Measurements from ENCODE around the gene RRAGB.
"Not testable (repeated sequence)": the region's sequence is repeated elsewhere in the genome, so short reads cannot be mapped to it uniquely, and the experiment has no call there.

Gene RRAGB, protein sequence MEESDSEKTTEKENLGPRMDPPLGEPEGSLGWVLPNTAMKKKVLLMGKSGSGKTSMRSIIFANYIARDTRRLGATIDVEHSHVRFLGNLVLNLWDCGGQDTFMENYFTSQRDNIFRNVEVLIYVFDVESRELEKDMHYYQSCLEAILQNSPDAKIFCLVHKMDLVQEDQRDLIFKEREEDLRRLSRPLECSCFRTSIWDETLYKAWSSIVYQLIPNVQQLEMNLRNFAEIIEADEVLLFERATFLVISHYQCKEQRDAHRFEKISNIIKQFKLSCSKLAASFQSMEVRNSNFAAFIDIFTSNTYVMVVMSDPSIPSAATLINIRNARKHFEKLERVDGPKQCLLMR

DNA sequence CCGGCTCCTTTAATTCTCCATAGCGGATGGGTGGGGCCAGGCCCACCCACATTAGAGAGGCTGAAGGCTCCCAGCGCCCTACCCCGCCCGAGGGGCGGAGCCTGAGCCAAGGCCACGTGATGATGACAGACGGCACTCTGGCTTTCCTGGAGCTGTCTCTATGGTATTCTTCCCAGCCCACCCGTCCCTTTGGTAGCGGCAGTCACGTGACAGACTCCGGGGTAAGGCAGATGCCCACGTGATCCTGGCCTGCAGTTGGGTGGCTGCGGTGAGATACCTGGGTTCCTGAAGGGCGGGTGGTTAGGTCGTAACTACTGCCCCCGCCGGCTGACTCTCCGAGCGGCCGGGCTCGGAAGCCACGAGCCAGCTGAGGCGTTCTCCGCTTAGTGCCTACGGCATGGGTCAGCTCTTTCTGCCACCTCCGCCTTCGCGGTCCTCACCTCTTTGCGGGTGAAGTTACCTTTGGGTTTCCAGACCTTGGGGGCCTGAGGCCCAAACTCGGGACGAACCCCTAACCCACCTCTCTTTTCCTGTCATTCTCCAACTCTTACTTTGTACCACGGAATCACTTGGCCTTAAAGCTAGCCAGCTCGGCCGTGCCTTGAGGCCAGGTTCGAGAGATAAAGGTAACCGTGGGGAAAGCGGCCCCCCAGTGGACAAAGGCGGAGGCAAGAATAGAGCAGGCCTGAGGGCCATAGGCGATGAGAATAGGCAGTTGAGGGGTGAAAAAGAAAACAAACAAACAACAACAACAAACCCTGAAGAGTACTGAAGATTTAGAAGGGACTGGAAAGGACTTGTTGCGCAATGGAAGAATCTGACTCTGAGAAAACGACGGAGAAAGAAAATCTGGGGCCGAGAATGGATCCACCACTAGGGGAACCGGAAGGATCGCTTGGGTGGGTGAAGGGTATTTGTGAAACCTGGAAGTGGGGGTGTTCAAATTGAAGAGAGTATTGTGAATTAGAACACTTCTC, at the start of gene RRAGB:
Gene RRAGB, plus strand, starts transcription at position 229 of the 977 bp plus-strand sequence. Its CDS starts 579 bp downstream, at position 808.
- DNase-seq = peak; percentile 95

DNA sequence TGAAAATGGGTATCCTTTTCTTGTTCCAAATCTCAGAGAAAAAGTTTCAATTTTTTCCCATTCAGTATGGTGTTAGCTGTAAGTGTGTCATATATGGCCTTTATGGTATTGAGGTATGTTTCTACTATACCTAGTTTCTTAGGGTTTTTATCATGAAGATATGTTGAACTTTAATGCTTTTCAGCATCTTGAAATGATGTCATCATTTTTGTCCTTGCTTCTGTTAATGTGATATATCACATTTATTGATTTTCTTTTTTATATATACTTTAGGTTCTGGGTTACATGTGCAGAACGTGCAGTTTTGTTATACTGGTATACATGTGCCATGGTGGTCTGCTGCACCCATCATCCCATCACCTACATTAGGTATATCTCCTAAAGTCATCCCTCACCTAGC, 49.5 kb upstream of the RRAGB start:
- no peak for DNase-seq

DNA sequence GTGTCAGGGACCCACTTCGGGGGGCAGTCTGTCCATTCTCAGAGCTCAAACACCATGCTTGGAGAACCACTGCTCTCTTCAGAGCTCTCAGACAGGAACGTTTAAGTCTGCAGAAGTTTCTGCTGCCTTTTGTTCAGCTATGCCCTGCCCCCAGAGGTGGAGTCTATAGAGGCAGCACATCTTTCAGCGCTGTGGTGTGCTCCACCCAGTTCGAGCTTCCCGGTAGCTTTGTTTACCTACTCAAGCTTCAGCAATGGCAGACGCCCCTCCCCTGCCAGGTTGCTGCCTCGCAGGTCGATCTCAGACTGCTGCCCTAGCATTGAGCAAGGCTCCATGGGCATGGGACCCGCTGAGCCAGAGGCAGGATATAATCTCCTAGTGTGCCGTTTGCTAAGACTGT, 29.0 kb upstream of the RRAGB start:
- DNase-seq = not testable (repeated sequence)

DNA sequence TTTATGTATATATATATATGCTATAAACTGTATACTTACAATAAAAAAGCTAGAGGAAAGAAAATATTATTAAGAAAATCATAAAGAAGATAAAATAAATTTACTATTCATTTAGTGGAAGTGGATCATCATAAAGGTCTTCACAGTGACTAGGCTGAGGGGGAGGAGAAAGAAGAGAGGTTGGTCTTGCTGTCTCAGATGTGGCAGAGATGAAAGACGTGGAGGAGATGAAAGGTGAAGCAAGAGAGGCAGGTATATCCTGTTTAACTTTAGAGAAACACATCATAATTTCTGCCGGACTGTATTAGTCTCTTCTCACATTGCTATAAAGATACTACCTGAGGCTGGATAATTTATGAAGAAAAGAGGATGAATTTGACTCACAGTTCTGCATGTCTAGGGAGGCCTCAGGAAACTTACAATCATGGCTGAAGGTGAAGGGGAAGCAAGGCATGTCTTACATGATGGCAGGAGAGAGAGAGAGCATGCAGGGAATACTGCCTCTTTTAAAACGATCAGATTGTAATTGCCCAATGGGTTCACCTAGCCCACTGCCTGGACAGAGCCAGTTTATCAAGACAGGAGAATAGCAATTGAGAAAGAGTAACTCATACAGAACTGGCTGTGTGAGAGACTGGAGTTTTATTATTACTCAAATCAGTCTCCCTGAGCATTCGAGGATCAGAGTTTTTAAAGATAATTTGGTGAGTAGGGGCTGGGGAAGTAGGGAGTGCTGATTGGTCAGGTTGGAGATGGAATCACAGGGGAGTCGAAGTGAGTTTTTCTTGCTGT, 22.1 kb upstream of the RRAGB start:
- DNase-seq = no peak

DNA sequence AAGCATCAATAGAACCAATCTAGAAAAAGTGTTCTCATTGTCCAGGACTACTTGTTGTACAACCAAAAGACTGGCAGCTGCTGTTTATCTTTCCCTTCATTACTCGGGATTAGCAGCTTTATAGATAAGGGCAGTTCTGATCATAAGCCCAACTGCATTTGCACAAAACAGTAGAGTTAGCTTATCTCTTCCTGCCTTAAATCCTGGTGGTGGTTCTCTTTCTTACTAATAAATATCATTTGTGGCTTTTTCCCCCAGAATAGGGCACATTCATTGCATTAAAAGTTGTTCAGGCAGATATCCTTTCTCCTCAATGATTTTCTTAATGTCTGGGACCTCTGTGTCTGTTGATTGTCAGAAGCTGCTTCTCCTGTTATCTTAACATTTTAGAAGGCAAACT, 20.2 kb upstream of the RRAGB start:
- DNase-seq = no peak

DNA sequence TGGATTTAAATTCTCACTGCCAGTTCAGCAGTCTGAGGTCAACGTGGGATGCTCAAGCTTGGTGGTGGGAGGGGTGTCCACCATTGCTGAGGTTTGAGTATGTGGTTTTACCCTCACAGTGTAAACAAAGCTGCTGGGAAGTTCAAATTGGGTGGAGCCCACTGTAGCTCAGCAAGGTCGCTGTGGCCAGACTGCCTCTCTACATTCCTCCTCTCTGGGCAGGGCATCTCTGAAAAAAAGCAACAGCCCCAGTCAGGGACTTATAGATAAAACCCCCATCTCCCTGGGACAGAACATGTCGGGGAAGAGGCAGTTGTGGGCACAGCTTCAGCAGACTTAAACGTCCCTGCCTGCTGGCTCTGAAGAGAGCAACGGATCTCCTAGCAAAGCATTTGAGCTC, 14.9 kb upstream of the RRAGB start:
- DNase-seq = no peak

DNA sequence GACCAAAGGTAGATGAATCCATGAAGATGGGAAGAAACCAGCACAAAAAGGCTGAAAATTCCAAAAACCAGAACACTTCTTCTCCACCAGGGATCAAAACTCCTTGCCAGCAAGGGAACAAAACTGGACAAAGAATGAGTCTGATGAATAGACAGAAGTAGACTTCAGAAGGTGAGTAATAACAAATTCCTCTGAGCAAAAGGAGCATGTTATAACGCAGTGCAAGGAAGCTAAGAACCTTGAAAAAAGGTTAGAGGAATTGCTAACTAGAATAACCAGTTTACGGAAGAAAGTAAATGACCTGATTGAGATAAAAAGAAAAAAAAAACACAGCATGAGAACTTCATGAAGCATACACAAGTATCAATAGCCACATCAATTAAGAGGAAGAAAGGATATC, 14.1 kb upstream of the RRAGB start:
- not testable (repeated sequence) for DNase-seq

DNA sequence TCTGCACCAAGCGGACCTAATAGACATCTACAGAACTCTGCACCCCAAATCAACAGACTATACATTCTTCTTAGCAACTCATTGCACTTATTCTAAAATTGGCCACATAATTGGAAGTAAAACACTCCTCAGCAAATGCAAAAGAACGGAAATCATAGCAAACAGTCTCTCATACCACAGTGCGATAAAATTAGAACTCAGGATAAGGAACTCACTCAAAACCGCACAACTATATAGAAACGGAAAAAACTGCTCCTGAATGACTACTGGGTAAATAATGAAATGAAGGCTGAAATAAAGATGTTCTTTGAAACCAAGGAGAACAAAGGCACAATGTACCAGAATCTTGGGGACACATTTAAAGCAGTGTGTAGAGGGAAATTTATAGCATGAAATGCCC, 12.5 kb upstream of the RRAGB start:
- DNase-seq = not testable (repeated sequence)

DNA sequence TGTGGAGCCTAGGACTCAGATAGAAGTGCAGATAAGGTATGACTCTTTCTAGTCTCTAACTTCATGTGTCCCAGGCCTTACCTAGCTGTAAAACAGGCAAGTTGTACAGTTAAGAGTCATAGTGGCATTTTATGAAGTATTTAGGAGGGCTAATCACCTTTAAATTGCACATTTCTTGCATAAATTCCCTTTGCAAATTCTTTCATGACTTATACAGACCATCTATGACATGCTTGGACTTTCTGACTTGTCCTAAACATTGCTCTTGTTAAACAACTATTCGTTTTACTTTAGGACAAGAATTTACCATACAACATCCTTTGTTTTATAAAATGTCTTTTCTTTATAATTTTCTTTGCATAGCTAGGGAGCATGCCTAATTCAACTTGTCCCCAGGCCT, 7.8 kb upstream of the RRAGB start:
- DNase-seq = no peak

DNA sequence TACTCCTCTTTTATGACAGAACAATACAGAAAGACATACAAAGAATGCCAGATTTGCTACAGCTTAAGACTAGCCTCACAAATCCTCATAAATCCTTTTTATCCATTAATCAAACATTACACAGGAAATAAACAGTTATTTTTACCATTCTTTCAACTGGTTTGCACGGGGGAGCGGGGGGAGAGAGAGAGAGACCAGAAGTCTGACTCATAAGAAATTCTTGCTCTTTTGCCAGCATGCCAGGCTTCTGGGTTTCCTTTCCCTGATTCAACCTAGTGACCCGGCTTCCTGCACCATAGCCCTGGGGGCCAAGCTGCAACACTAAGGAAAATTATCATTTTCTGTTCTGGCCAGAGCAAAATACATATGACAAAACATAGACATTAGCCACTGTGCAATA, 6.8 kb upstream of the RRAGB start:
- no peak for DNase-seq

DNA sequence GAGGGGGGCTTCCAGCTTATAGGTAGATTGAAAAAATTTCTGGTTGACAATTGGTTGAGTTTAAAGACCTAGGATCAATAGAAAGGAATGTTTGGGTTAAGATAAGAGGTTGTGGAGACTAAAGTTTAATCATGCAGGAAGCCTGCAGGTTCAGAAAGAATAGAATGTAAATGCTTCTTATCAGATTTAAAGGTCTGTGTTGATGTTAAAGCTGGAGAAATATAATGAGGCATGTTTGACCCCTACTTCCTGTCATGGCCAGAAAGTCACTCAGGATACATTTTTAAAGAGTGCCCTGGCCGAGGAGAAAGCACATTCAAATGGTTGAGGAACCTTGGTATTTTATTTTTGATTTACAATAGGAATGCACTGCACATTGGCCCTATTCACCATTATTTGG, 3.9 kb upstream of the RRAGB start:
- no peak for DNase-seq

DNA sequence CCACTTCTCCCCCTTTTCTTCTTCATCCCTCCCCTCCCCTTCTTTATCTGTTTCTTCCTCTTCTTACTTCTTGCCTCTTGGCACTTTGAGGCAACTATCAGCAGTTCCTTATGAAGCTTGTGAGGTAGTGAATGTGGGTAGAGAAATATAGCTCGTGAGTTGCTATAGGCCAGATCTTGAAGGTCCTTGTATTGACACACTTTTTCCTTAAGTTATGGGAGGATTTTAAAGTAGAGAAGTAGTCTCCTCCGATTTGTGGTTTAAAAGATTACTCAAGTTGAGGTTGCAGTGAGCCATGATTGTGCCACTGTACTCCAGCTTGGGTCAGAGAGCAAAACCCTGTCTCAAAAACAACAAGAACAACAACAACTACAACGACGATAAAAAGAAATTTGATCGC, 3.4 kb upstream of the RRAGB start:
- no peak for DNase-seq

DNA sequence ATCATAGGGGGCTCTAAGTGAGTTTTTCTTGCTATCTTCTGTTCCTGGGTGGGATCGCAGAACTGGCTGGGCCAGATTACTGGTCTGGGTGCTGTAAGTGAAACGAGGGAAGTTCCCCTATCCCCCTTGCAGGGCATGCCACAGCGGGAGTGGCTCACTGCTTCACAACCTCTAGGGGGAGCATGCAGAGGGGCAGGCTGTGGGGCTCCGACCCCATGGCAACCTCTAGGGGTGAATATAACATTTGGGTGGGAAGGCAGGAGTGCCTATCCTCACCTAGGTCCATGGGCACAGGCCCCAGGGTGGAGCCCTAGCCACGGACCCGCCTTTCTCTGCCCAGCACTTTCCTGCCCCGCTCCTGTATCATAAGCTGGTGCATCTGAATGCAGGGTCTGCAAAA, 1.7 kb upstream of the RRAGB start:
- no peak for DNase-seq

DNA sequence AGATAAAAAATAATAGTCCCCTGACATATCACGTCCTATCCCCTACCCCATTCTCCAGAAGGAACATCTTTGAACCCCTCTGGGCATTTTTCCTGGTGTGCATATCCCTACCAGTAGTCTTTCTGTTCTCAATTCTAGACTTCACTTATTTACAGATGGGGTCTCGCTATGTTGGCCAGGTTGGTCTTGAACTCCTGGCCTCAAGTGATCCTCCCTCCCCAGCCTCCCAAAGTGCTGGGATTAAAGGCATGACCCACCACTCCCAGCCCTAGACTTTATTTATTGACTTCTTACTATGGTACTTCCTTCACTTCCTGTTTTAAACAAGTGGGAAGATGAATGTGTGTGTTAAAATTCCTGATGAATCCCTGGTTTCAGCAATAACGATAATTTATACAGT, 612 bp upstream of the RRAGB start:
- no peak for DNase-seq

DNA sequence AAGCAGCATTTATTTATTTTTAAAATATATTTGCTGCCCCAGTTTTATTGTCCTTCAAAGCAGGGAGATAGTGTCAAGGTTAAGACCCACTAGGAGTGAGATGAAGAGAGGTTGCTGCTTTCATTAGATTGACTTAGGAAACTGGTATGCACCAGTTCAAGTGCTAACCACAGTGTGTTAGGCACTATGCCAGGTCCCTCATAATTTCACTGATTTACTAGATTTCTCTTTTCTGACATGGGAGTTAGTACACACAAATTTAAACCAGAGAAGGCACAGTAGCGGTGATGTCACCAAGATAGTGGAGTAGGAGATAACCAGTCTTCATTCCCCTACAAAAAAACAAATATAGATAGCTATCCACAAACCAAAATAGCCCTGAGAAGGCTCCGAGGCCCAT, 14.3 kb downstream of the RRAGB start:
- no peak for DNase-seq

DNA sequence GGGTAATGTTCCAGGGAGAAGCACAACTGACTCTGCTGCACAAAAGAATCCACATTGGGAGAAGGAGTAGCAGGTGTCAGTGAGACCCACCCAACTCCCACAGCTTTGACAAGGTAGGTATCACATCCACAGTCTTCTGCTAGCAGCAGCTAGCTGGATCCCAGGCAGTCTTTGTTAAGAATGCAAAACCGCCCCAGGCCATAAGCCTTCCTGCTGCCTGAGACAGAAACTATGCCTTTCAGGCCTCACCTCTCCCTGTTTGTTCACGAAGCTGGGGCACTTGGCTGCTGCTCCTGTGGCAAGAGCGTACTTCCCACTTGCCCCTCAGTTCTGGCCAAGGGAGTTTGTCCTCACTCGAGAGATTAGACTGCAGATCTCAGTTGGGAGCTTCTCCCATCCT, 21.4 kb downstream of the RRAGB start:
- no peak for DNase-seq

DNA sequence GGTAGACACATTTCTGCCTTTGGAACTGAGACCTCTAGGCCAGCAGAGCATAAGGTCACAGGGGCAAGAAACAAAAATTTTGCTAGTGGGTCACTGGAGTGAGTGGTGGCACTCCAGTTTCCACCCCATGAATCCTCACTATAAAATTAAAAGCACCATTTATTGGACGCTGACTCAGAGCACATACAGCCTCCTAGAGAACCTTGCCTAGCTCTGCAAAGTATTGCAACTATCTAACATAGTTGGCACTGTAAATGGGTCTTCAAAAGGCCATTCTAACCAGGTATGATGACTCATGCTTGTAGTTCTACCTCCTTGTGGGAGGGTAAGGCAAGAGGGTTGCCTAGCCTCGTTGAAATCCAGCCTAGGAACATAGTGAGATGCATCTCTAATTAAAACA, 25.1 kb downstream of the RRAGB start:
- DNase-seq = no peak

DNA sequence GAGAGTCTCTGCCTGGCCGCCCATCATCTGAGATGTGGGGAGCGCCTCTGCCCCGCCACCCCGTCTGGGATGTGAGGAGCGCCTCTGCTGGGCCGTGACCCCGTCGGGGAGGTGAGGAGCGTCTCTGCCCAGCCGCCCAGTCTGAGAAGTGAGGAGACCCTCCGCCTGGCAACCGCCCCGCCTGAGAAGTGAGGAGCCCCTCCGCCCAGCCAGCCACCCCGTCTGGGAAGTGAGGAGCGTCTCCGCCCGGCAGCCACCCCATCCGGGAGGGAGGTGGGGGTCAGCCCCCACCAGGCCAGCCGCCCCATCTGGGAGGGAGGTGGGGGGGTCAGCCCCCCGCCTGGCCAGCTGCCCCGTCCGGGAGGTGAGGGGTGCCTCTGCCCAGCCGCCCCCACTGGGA, 30.9 kb downstream of the RRAGB start:
- not testable (repeated sequence) for DNase-seq

DNA sequence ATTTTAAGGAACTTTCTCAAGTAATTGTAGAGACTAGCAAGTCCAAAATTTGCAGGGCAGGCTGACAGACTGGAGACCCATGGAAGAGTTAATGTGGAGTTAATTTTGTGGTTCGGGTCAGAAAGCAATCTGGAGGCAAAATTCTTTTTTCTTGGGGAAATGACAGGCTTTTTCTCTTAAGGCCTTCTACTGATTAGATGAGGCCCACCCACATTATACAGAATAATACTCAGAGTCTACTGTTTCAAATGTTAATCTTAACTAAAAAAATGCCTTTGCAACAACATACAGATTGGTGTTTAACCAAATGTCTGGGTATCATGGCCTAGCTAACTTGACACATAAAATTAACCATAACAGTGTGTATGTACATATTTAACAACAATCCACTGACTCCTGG, 32.7 kb downstream of the RRAGB start:
- no peak for DNase-seq

DNA sequence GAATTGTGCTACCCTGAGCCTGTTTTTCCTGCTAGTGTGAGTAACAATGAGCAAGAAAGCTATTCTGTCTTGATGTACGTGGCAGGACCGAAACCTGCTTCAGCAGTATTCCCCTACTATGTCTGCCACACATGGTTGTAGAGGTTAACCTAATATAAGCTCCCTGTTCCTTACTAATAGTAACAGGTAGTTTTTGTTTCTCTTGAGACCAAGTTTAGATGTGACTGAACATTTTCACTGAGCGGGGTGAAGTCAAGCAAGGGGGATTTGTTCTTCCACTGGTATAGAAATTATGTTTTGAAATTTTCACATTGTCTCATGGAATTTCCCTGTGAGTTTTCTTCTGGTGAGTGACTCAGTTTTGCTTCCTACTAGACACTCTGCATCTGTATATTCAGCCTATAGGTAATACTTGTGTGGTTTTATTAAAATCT, 37.3 kb downstream of the RRAGB start:
- DNase-seq = no peak

DNA sequence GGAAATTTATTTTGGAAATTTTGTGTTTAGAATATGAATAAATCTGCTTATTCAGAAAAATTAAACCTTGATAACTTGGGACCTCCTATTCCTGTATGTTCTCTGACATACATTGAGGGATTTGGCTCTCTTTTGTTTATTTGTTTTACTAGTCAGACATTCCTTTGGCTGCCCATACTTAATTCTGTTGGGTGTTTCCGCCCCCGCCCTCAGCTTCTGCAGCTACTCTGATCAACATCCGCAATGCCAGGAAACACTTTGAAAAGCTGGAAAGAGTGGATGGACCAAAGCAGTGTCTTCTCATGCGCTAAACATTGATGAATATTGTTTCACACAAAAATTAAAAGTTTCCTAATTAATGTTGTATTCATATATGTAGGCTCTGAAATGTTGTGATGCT, 40.5 kb downstream of the RRAGB start:
- DNase-seq = no peak

DNA sequence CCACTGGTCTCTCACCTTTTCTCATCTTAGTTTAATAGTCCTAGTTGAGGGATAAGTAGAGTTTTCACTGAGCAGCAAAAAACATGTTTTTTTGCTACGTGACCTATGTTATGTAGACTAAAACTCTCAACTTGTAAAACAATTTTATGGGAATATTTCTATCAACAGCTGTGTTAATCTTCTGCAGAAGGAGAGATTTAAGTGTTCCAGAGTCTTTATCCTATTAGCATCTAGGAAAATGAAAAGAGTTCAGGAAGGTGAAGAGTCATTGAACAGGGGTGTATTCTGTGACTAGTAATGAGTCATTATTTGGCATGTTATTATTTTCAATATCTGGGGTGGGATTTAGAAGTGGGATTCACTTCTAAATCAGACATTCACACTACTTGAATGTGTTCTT, 41.9 kb downstream of the RRAGB start:
- DNase-seq = no peak

DNA sequence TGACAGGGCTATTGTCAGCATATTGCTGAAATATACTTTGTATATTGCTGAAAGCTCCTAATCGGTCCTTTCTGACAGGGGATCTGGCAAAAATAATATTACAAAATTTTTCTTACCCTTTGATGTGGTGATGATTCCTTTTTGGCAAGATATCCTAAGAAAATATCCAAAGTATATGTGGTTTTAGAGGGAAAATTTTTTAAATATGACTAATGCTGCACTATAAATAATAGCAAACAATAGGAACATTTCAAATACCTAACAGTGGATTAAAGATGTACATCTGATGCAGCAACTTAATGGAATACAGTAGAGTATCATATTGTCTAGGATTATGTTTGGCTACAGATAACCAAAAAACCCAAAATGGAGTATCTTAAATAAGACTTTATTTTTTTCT, 49.6 kb downstream of the RRAGB start:
- no peak for DNase-seq
